ENCODE measurements around the gene KCP.

DNA sequence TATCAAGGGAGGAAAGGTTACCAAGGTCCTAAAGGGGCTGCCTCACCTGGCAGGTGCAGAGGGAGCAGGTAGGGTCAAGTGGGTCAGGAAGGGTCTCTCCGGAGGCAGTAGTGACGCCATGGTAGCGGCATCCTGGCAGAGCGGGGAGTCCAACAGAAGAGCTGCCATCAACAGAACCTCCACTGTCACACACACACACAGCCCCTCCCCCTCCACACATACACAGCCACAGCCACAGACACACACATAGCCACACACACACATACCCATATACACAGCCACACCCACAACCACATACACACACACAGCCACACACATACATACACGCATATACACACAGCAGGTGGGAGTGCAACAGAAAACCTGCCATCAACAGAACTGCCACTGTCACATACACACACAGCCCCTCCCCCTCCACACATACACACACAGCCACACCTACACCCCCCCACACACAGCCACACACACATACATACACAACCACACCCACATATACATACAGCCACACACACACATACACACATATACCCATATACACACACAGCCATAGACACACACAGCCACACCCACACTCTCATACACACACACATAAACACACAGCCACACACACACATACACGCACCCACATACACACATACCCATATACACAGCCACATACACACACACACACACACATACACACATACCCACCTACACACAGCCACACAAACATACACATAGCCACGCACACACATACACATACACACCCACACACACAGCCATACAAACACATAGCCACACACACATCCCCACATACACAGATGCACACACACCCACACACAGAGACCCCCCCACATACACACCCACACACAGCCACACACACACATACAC, 23.1 kb downstream of the KCP start:
- no peak for TF ChIP-seq POLR2A (IDR thresholded peaks at IDR 0.05)
- TF ChIP-seq, protein P1, sequence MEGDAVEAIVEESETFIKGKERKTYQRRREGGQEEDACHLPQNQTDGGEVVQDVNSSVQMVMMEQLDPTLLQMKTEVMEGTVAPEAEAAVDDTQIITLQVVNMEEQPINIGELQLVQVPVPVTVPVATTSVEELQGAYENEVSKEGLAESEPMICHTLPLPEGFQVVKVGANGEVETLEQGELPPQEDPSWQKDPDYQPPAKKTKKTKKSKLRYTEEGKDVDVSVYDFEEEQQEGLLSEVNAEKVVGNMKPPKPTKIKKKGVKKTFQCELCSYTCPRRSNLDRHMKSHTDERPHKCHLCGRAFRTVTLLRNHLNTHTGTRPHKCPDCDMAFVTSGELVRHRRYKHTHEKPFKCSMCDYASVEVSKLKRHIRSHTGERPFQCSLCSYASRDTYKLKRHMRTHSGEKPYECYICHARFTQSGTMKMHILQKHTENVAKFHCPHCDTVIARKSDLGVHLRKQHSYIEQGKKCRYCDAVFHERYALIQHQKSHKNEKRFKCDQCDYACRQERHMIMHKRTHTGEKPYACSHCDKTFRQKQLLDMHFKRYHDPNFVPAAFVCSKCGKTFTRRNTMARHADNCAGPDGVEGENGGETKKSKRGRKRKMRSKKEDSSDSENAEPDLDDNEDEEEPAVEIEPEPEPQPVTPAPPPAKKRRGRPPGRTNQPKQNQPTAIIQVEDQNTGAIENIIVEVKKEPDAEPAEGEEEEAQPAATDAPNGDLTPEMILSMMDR (IDR thresholded peaks at IDR 0.05): no peak

Data from esophagus squamous epithelium (tissue), 4 donors.